Large intestine (tissue), 1 donor: ENCODE measurements around the gene FRMD5. TPM values are rescaled to one million over a fixed set of nuclear protein-coding genes. Genes with fewer than 3 reads are reported as not detected.

ENCODE experiments used
- polyA plus RNA-seq: library from polyadenylated mRNA; unstranded; fragments of 120-200 nt; gene quantifications from one replicate; pipeline ENCODE4 v1.2.1, GENCODE V29; 2013

FRMD5 gene
- polyA plus RNA-seq, 1 donor, result 1.7 TPM

Other genes with a start within 250 kb of the FRMD5 start
- gene GOLM2, start 93.4 kb upstream of the FRMD5 start, polyA plus RNA-seq, result 59.2 TPM
- gene CTDSPL2, start 232.4 kb upstream of the FRMD5 start, polyA plus RNA-seq, result 33.8 TPM